Amniotic epithelial cell (primary cell): ENCODE results near the gene GET3.
"Not testable (repeated sequence)": the region's sequence is repeated elsewhere in the genome, so short reads cannot be mapped to it uniquely, and the experiment has no call there.

Experiments
- DNase-seq: peaks from one replicate; pipeline ENCODE4 v3.0.0-alpha.2; 2010; ENCODE audit warnings: low read depth

The GET3 gene

DNA sequence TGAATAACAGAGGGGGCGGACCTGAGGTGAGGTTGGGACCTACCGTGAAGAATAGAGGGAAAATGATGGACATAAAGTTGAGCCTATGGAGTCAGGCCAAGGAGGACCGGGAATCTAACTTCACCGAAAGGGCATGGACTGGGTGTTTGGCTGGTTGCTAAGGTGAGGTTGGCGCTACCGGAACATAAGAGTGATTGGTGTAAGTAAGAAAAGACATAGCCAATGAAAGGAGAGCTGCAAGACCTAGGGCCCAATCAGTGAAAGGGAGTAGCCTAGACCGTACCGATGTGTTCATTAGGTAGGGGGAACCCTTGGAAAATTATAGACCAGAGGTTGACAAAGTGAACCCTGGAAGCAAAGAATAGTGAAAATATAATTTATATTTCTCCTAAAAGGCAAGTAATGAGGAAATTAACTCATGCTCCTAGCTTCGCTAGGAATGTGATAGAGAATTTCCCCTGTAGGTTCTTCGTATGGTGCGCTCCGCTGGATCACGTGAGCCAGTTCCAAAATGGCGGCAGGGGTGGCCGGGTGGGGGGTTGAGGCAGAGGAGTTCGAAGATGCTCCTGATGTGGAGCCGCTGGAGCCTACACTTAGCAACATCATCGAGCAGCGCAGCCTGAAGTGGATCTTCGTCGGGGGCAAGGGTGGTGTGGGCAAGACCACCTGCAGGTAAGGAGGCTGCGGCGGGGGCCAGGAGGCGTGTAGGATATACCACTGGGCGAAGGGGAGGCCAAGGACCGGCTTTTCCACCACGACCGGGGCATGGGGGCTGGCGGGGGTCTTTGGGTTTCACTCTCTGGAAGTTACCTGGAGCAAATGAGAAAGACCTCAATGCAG lies at the start of gene GET3:
GET3 (plus strand) TSS at position 503 of the 840 bp plus-strand sequence; CDS start at position 512, 9 bp downstream.
- peak; percentile 100 for DNase-seq

DNA sequence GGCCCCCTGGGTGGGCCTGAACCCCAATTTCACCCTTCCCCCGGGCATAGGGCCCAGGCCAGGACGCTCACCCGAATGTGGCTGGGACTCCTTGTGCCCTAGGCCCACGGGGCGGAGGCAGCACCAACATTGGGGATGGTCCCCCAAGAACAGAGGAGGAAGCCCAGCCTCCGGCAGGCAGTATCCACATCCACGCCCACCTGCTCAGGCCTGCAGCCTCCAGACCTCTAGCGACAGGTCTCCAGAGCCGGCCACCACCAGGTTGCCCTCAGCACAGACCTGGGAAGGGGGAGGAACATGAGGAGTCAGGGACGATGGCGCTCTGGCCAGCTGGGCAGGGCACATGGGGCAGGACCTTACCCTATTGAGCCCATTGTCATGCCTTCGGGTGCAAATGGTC lies 48.3 kb upstream of the GET3 start:
- DNase-seq: no peak

- DNase-seq: no peak
Measured at GRCh38 chr19:12689581-12690216, 47.6 kb upstream of the GET3 start.

DNA sequence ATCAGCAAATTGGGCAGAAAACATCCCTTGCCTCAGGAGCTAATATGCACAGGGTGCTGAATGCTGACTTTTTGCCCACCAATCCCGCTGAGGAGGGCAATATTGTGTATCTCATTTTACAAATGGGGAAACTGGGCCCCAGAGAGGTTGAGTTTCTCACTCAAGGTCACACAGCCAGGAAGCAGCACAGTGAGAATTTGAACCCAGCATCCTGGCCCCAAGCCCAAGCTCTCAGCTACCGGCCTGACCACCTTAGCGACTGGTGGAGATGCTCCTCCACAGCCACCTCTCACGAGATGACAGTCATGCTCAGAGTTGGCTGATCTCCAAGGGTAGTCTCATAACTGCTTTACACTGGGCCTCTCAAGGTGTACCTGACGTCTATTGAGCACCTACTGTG lies 44.3 kb upstream of the GET3 start:
- no peak for DNase-seq

DNA sequence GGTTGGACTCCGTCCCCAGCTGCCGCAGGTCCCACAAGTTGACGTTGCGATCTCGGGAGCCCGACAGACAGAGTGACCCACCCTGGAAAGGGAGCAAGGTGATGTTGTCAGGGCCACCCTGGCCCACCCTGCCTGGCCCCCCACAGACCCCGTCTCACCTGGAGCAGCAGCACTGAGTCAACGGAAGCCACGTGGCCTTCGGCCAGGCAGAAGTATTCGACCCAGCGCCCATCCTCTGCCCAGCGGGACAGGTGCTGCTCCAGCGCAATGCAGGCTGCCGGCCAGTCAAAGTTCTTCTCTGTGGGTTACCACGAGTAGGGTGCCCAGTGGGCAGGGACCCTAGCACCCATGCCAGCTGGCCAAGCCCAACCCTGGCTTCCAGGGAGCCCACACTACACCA lies 42.7 kb upstream of the GET3 start:
- no peak for DNase-seq

DNA sequence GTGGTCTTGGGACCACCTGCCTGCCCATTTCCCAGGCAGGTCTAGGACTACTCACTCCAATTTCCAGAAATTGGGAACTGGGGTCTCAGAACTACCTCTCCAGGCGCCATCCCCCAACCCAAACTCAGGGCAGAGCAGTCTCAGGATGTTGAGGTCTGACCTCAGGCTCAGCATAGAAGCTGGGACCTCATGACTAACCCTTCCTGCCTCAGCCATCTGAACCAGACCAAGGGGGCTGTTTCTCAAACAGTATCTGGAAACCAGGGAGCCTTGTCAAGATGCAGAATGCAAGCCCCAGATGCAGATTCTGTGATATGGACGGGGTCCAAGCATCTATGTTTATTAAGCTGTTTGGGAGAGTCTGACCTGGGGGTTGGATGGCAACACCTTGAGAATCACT lies 42.2 kb upstream of the GET3 start:
- no peak for DNase-seq

- DNase-seq: no peak
Measured at GRCh38 chr19:12695514-12695913, 41.8 kb upstream of the GET3 start.

GRCh38 chr19:12695997-12696365 lies 41.3 kb upstream of the GET3 start:
- no peak for DNase-seq

- peak; percentile 93 for DNase-seq
Measured at GRCh38 chr19:12696366-12697335, 40.6 kb upstream of the GET3 start, which contains the start of gene FBXW9. FBXW9 (minus strand) TSS chr19:12696631; CDS start chr19:12696581, 50 bp downstream.

DNA sequence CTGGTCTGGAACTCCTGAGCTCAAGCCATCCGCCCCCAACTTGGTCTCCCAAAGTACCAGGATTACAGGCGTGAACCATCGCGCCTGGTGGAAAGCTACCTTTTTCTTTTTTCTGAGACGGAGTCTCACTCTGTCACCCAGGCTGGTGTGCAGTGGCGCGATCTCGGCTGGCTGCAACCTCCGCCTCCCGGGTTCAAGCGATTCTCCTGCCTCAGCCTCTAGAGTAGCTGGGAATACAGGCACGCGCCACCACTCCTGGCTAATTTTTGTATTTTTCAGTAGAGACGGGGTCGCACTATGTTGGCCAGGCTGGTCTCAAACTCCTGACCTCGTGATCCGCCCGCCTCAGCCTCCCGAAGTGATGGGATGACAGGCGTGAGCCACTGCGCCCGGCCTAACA lies 39.9 kb upstream of the GET3 start:
- not testable (repeated sequence) for DNase-seq

GRCh38 chr19:12698138-12698537 lies 39.2 kb upstream of the GET3 start:
- DNase-seq: no peak

- no peak for DNase-seq
Measured at GRCh38 chr19:12701596-12702282, 35.6 kb upstream of the GET3 start.

- DNase-seq: peak; percentile 49
Measured at GRCh38 chr19:12703046-12703445, 34.3 kb upstream of the GET3 start.

- DNase-seq: no peak
Measured at GRCh38 chr19:12705169-12705568, 32.1 kb upstream of the GET3 start.

DNA sequence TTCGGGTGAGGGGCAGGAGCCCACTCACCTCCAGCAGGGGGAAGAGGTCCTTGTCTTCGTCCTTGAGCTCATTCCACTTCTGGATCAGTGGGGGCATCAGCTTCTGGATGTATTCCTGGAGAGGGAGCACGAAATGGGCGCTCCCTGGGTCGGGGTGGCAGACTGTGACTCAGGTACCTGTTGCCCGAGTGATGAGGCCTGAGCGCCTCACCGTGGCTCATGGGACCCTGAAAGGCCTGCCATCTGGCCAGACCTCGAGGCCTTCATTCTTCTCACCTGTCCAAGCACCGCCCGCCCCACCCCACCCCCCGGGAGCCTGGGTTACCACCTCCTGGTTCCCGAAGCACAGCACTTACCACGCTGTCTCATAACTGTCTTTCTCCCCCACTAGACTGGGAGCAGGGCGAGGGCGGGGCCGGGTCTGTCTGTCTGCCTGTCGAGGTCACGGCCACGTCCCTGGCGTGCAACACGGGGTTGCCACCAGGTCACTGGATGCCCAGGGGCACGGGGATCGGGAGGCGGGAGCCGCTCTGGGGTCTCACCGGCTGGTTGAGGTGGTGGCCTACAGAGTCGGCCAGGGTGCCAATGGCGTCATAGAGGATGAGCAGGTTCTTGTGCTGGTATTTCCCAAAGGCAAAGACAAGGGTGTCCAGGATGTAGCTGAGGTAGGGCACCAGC lies 31.5 kb upstream of the GET3 start:
- no peak for DNase-seq

- DNase-seq: no peak
Measured at GRCh38 chr19:12706332-12706718, 31.0 kb upstream of the GET3 start.

GRCh38 chr19:12708641-12709040 lies 28.7 kb upstream of the GET3 start:
- DNase-seq: no peak

DNA sequence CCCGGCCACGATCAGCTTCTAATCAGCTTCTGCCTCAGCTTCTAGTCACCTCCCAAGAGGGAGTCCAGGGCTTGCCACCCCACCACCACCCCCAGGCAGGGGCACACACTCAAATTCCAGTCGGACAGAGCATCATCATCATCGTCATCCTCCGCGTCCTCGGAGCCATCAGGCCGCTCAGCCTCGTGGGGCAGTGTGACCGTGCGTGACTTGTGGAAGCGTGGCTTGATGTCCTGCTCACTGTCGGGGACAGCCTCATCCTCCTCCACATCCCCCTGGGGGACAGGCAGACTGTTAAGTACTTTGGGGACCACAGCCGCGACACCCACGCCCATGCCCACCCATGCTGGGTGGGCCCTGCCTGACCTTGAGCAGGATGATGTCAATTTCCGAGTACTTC lies 26.1 kb upstream of the GET3 start:
- DNase-seq: no peak

GRCh38 chr19:12712077-12712476 lies 25.2 kb upstream of the GET3 start:
- not testable (repeated sequence) for DNase-seq

DNA sequence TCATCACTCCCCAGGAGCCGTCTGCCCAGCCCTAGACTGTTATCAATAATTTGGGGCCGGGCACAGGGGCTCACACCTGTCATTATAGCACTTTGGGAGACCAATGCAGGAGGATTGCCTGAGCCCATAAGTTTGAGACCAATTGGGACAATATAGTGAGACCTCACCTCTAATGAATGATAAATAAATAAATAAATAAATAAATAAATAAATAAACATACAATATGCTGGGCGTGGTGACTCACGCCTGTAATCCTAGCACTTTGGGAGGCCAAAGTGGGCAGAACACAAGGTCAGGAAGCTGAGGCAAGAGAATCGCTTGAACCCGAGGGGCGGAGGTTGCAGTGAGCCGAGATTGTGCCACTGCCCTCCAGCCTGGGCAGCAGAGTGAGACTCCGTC lies 24.0 kb upstream of the GET3 start:
- DNase-seq: not testable (repeated sequence)

DNA sequence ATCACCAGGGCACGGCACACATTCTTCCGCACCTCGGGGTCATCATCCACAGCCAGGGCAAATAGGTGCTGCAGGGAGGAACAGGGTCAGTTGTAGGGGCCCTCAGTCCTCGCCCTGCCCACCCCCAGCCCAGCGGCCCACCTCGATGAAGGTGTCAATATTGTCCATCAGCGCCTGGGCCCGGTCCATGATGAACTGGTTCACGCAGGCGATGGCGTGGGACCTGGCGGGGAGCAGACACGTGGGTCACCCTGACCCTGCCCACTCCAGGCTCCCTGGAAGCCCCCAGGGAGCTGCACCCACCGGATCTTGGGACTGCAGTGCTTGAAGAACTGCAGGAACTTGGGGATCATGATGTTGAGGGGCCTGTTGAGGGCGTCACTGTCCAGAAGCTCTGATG lies 22.2 kb upstream of the GET3 start:
- no peak for DNase-seq
